ENCODE measurements around the gene OR9Q1.

Gene OR9Q1

GRCh38 chr11:58125469-58125868, 101.8 kb downstream of the OR9Q1 start, which contains the start of gene OR9I1:
OR9I1 (minus strand) TSS chr11:58125530; CDS start chr11:58119444, 6,086 bp downstream.
- POLR2A ChIA-PET, result no interaction called here
- no peak for DNase-seq (ENCODE audit: low read depth, low spot score)
- CTCF ChIA-PET, result interaction anchor here (1.1 kb wide), 1 partner anchor 389 kb away, joined by 3 read pairs; no protein-coding TSS in a partner anchor
- no peak within 1 kb of the TSS for H3K4me3 ChIP-seq (ENCODE audit: low read depth, low read length)
- no peak for TF ChIP-seq CTCF (IDR thresholded peaks at IDR 0.05; ENCODE audit: insufficient read depth, low read length, missing control alignments)

- CTCF ChIA-PET, result no interaction called here
- POLR2A ChIA-PET, result no interaction called here
- no peak overlapping the region for H3K4me3 ChIP-seq (ENCODE audit: low read depth, low read length)
- DNase-seq (ENCODE audit: low read depth, low spot score), result no peak
- no peak for TF ChIP-seq CTCF (IDR thresholded peaks at IDR 0.05; ENCODE audit: insufficient read depth, low read length, missing control alignments)
Measured at GRCh38 chr11:58127350-58127749, 103.7 kb downstream of the OR9Q1 start.

- H3K4me3 ChIP-seq (ENCODE audit: low read depth, low read length), result no peak overlapping the region
- no peak for DNase-seq (ENCODE audit: low read depth, low spot score)
- no peak for TF ChIP-seq CTCF (IDR thresholded peaks at IDR 0.05; ENCODE audit: insufficient read depth, low read length, missing control alignments)
- CTCF ChIA-PET, result no interaction called here
- POLR2A ChIA-PET, result no interaction called here
Measured at GRCh38 chr11:58133309-58134076, 109.8 kb downstream of the OR9Q1 start.

- no peak for DNase-seq (ENCODE audit: low read depth, low spot score)
- no peak overlapping the region for H3K4me3 ChIP-seq (ENCODE audit: low read depth, low read length)
- CTCF ChIA-PET, result no interaction called here
- no peak for TF ChIP-seq CTCF (IDR thresholded peaks at IDR 0.05; ENCODE audit: insufficient read depth, low read length, missing control alignments)
- POLR2A ChIA-PET, result no interaction called here
Measured at GRCh38 chr11:58134151-58134550, 110.5 kb downstream of the OR9Q1 start.

- no peak overlapping the region for H3K4me3 ChIP-seq (ENCODE audit: low read depth, low read length)
- CTCF ChIA-PET, result no interaction called here
- DNase-seq (ENCODE audit: low read depth, low spot score), result no peak
- POLR2A ChIA-PET, result no interaction called here
- TF ChIP-seq CTCF (IDR thresholded peaks at IDR 0.05; ENCODE audit: insufficient read depth, low read length, missing control alignments), result no peak
Measured at GRCh38 chr11:58135171-58135570, 111.5 kb downstream of the OR9Q1 start.

- H3K4me3 ChIP-seq (ENCODE audit: low read depth, low read length), result no peak overlapping the region
- CTCF ChIA-PET, result no interaction called here
- no peak for TF ChIP-seq CTCF (IDR thresholded peaks at IDR 0.05; ENCODE audit: insufficient read depth, low read length, missing control alignments)
- POLR2A ChIA-PET, result no interaction called here
- no peak for DNase-seq (ENCODE audit: low read depth, low spot score)
Measured at GRCh38 chr11:58142761-58143160, 119.1 kb downstream of the OR9Q1 start.
